Stimulated activated CD4-positive, alpha-beta T cell treated with anti-CD3 and anti-CD28 coated beads, Interleukin-1b, Interleukin-23, amount 100 ng/mL, for 48 hours (primary cell): Measurements from ENCODE around the gene CFAP90.

Experiments
- DNase-seq: peaks from one replicate; pipeline ENCODE4 v3.0.0-alpha.2; 2020

The CFAP90 gene

DNA sequence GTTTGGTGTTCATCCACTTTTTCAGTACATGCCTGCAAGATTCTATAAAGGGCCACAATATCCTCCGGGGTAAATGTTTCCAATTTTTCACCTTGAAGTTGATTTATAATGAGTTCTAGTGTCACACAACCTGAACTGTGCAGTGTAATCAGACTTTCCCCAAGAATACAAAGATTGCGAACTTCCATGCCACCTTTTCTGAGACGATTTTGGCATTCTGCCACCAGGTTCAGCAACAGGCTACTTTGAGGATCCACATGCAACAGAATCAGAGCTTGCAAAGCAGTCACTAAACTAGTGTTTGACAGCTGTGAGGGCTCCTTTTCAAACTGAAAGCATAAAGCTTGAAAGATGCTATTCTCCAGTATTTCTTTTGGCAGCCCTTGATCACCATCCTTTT lies 16.3 kb upstream of the CFAP90 start:
- DNase-seq: no peak

DNA sequence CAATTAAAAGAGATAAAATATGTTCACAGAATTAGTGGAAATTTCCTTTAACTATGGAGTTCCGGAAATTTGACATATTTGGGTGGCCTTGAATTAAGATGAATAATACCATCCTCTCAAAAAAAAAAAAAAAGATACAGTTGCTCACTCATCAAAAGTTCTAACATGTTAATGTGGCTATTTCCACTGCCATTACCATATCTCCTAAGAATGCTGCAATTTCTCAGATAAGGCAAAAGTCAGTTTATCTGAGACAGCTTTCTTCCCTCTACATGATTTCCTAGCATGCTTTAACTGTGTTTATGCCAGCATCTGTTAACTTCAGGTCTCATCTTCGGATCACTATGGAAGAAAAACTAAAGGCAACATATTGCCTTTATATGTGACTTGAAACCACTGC lies 15.3 kb upstream of the CFAP90 start:
- DNase-seq: no peak

DNA sequence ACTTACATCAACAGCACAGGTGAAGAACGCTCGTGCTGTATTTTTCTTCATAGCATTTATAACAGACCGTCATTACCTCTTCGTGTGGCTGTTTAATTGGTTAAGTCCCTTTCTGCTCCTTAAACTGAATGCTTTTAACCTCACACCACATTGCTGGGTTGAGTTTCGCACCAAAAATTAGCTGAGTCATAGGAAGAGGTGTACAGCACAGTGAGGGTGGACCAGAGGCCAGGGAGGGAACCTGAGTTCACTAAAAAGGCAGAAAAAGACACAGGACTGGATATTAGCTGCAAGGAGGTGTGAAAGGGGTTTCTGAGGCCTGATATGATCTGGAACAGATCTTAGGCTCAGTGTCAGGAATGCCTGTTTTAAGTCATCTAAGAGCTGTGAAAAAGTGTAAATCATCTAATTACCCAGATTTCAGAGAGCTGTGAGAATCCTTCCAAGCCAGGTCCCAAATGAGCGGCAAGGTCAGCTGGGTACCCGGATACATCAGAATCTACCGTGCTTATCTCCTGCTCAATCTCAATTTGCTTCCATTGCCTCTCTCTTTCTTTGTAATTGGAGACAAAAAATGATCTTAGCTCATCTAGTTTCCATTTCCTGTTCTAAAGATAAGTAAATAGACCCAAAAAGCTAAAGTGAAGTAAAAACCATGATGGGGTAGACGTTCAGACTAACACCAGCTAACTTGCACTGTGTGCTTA lies 7.1 kb upstream of the CFAP90 start:
- no peak for DNase-seq

DNA sequence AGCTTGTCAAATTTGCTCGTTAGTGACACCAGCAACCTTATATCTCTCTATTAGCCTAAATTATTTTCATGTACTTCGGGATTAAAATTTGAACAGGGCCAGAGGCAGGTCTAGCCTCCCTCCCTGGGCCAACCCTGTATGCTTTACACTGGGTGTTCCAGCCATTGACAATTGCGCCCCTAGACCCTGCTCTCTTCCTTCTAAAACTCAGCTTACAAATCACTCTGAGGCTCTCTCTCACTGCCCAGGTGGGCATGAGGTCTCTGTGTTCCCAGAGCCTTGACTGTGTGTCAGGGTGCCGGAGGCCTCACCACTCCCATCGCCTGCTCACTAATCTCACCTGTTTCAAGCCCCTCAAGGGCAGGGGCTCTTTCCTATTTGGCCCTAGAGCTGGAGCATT lies 6.4 kb upstream of the CFAP90 start:
- DNase-seq: no peak

DNA sequence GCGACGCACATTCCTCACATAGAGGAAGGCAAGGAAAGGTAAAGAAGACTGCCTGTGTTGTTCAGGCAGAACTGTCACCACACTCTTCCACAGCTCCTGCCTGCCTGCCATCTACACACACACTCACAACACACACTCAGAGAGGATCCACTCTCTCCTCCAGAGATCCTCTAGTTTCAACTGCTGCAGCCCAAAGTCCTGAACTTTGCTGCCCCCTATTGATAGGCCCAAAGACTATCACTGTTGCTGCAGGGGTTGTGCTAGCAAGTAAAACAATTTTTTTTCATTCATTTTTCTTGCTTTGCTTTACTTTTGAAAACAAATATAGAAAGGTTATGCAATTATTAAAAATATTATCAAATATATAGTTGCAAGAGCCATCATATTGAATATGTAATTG lies 5.9 kb upstream of the CFAP90 start:
- peak; percentile 37 for DNase-seq

DNA sequence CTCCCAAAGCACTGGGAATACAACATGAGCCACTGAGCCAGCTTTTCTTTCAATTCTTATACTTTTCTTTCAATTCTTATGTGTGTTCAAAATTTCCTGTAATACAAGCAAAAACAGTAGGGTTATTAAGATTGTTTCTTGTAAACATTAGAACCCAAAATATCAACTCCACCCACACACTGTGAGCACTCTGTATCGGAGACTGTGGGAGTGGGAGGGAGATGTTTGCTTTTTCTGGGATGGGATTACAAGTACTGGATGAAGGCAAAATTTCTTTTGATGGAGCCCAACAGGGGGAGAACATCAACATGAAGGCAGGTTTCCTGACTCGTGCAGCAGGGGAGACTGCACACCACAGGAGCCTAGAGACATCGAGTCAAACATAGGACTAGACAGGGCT lies 4.7 kb upstream of the CFAP90 start:
- no peak for DNase-seq

DNA sequence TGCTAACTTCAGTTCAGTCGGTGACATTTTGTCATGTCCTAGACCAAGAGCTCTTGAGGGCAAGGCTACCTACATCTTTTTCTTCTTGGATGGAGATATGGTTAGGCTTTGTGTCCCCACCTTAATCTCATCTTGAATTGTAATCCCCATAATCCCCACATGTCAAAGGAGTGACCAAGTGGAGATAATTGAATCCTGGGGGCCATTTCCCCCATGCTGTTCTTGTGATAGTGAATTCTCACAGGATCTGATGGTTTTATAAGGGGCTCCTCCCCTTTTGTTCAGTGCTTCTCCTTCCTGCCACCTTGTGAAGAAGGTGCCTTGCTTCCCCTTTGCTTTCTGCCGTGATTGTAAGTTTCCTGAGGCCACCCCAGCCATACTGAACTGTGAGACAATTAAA lies 2.1 kb upstream of the CFAP90 start:
- no peak for DNase-seq

DNA sequence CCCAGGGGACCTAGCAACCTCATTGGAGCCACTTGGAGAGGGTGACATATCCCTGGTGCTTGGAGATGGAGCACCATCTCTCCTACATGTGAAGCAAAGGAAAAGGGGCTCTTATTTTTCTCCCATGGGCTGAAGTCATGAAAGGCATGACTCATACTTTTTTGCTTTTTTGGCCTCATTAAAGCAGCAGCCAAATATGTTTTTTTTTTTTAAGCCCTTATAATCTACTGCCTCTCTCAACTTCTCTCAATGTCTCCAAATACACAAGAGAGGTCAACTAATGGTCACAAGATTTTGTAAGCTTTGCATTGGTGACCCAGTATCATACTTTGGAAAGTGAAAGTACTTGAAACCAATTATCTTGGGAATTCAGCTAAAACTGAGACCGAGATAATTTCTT lies 1.6 kb upstream of the CFAP90 start:
- DNase-seq: no peak

DNA sequence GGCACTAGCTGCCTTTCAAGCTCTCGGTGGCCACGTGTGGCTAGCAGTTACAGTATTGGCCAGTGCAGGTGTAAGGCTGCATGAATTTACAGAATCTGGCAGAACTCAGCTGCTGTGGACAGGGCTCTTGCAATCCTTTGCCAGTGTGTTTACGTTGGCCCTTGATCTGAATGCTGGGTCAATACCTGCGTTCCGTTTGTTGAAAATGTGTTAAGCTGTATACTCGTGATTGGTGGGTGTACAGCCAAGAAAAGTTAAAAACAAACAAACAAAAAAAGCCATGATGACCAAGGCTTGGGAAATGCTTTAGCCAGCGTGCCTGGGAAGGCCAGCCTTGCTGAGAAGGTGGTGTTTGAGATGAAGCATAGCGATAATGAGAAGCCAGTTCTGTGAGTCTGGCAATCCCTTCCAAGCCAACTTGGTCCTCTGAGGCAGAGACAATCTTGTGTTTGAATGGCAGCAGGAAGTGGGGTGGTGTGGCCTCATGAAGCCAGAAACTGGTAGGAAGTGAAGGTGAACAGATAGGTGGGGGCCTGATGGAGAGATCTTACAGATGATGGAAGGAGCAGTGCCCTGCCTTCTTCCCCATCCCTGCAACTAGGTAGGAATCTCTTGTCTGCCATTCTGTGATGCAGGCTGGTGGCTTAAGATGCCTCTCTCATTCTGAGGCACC lies 820 bp upstream of the CFAP90 start:
- DNase-seq: no peak

DNA sequence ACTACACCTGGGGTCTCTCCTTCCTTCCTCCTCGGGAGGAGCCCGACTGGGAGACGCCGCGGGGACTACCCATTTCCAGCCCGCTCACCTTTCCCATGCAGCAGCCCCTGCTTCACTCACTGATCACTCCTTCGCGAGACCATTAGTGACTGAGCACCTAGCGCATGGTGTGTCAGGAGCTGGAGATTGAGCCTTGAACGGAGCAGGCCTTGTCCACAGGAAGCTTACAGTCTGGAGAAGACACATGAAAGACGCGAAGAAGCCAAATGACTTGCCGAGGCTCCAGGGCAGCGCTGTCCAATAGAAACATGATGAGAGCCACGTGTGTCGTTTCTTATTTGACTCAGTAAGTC lies 283 bp upstream of the CFAP90 start:
- no peak for DNase-seq

DNA sequence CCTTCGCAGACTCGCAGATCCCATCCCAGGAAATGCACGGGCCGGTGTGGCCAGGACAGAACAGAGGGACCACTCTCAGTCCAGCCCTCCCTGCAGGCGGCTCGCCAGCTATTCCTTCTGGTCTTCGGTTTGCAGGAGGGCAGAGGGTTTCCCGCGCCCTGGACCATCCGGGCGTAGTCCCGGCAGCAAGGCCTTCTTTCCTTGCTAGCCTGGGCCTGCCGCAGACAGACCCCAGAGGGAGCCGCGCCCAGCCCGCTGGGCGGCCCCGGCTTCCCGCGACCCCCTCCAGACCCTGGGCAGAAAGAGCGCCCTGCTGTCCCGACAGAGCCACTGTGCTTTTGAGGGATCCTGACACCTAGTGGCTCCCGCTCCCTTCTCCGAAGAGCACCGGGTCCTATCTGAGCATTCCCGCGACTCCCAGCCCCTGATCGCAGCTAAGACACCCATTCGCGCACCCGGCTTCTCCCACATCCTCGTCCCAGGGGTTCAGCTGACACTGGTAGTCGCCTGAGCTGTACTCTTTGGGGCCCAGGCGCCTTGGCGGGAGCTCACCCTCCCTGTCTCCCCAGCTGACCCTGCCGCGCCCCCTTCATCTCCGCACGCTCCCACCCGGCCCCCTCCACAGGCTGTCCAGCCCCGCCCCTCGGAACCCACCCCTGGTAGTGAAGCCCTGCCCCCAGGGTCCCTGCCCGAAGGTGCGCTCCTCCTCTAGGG lies 1.1 kb downstream of the CFAP90 start:
- no peak for DNase-seq

DNA sequence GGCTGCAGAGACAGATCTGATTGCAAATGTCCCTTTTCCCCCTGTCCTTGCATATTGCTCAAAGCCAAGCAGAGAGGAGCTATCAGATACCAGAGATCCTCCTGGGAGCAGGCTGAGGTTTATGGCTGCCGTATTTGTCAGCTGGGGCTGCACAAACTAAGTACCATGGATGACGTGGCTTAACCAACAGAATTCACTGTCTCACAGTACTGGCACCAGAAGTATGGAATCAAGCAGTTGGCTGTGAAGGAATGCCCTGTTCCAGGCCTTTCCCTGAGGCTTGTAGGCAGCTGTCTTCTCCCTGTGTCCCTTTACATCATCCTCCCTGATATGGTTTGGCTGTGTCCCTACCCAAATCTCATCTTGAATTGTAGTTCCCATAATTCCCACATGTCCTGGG lies 2.6 kb downstream of the CFAP90 start:
- DNase-seq: no peak

DNA sequence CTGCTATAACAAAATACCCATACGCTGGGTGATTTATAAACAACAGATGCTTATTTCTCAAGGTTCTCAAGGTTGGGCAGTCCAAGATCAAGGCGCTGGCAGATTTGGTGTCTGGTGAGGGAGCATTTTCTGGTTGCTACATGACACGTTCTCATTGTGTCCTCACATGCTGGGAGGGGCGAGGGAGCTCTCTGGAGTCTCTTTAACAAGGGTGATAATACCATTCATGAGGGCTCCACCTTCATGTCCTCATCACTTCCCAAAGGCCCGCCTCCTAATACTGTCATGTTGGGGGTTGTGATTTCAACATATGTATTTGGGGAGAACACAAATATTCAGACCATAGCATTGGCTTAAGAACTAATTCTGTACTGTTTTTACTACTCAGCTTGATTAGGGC lies 4.6 kb downstream of the CFAP90 start:
- no peak for DNase-seq

DNA sequence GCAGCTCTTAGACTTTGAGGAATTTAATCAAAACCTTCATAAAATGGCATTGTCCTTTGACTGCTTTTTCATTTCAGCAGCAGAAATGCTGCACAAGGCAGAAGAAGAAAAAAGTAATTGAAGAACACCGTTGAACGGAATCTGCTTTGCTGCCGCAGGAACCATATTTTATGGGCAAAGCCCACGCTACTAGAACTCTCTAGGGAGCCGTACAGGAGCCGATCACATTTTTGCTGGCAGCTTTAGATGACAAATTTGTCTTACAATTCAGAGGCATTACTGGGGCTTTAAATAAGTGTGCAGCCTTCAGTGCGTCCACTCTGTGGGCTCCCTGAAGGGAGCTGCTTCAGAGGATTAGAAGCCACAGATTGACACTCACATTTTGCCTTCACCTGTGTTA lies 5.4 kb downstream of the CFAP90 start:
- no peak for DNase-seq

DNA sequence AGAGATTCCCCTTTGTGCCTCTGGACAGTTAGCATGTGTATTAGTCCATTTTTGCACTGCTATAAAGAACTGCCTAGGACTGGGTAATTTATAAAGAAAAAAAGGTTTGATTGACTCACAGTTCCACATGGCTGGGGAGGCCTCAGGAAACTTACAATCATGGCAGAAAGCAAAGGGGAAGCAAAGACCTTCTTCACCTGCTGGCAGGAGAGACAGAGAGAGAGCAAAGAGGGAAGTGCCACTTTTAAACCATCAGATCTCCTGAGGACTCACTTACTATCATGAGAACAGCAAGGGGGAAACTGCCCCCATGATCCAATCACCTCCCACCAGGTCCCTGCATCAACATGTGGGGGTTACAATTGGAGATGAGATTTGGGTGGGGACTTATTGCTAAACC lies 6.0 kb downstream of the CFAP90 start:
- DNase-seq: no peak

DNA sequence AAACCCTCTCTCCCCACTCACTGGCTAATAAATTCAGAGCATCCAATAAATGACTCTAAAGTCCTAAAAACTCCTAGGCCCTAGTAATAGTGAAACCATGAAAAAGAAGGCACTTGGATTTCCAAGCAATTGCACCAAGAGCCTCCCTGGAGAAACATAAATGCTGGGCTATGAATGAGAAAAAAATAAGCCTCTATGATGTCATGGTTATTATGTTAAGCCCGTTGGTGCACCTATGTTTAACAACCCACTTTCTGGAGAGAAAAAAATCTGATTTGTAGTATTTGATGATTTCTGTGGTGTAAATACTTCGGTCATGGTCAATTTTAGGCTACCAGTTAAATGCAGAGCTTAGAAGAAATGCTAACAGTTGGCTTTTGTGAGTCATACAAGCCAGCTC lies 8.4 kb downstream of the CFAP90 start:
- DNase-seq: no peak

DNA sequence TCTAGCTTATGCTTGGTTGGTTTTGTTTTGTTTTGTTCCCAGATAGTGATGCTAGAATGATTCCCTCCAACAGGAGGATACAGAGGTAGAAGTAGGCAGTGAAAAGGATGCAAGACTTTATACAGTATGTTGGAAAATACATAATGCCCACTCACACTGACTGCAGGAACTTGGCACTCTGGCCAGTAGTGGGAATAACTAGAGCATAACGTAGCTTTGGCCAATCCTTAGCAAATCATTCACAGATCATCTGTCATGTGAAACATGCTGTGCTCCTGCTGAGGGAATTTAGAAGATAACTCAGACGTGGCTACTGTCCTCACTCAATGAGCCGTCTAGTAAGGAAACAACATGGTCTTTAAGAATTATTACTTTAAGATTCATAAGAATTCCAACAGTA lies 13.5 kb downstream of the CFAP90 start:
- DNase-seq: no peak

DNA sequence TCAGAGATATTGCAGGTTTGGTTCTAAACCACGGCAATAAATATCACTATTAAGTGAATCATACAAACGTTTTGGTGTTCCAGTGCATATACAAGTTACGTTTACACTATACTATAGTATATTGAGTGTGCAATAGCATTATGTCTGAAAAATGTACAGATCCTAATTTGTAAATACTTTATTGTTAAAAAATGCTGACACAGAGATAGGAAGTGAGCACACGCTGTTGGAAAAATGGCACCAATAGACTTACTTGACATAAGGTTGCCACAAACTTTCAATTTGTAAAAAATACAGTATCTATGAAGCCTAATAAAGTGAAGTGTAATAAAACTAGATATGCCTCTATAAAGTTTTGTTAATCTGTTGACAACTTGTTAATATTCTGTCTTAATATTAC lies 16.0 kb downstream of the CFAP90 start:
- DNase-seq: no peak

DNA sequence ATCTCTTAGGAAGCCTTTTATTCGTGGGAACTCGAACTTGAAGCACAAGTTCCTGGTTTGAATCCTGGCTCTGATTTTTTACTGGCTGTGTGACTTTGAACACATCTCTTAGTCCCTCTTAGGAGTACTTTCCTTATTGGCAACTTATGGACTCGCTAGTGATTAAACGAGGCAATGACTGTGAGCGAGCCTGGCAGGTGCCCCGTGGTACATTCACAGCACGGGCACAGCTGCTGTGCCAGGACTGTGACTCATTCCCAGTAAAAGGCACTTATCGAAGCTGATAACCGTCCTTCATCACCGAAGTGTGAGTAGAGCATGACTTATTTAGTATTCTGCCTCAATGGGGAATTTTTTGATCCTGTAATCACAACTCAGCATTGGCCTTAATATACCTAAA lies 22.7 kb downstream of the CFAP90 start:
- DNase-seq: no peak

DNA sequence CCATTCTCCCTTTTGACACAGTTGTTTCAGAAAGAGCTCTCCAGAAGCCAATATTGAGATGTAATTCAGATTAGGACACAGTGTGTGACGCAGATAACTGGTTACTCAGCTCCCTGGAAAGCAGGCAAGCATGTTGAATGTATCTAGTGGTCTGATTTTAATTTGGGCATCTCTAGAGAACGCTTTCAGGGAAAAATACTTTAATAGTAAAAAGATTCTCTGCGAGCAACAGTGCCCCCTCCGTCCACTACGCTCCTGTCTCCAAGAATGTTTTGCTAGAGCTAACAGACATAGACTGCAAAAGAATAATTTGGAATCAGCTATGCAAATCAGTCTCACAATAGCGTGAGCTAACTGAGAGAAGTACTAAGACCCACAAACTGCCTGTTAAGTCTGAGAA lies 23.3 kb downstream of the CFAP90 start:
- no peak for DNase-seq

DNA sequence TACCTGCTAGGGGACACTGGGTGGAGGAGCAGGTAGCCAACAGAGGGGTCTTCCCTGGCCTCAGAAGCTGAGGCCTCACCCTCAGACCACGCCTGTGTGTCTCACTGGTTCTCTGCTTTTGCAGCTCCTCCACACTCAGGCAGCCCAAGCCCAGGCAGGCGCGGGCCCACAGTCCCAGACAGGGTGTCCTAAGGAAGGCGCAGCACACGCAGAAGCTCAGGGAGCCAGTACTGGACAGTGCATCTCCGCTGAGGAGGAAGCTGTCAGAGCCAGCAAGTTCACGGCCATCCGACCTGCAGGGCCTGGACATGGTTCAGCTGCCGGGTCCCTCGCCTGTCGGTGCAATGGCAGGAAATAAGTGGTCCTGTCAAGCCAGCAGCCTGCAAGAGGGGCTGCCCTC lies 25.3 kb downstream of the CFAP90 start:
- DNase-seq: no peak

DNA sequence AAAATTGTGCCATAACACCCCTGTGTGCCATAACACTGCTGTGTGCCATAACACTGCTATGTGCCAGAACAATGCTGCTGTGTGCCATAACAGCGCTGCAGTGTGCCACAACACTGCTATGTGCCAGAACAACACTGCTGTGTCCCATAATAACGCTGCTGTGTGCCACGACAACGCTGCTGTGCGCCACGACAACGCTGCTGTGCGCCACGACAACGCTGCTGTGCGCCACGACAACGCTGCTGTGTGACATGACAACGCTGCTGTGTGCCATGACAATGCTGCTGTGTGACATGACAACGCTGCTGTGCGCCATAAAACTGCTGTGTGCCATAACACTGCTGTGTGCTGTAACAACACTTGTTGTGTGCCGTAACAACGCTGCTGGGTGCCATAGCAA lies 25.9 kb downstream of the CFAP90 start:
- no peak for DNase-seq

DNA sequence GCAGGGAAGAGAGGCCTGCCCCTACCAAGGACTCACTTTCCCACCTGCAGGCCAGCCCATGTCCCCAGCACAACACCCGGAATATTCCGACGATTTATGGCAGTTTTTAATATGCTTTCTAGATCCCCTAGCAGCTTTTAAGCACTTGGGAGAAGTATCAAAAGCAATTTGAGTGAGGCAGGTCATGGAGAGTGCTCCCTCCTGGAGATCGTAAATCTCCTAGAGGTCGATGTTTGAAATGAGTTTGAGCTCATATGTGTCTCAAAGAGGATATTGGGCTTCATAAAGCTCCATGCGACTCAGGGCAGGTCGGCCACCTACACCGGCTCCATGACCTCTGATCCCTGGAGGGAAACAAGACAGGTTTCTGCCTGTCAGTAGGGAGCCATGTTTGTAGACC lies 27.3 kb downstream of the CFAP90 start:
- DNase-seq: no peak

DNA sequence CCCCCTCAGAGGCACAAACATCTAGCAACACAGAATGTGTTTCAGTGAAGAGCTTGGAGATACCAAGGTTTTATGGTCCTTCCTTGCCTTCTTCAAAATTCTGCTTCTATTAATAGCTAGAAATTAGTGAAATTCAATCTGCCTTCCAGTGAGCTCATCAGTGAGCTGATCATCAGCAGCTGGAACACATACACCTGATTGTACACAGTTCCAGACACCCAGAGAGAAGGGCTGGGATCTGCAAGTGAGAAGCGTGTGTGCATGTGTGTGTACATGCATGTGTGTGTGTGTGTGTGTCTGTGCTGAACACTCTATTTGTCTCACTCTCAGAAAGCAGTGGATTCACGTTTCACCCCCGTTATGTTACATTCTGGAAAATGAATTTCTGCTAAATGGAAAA lies 28.5 kb downstream of the CFAP90 start:
- no peak for DNase-seq

DNA sequence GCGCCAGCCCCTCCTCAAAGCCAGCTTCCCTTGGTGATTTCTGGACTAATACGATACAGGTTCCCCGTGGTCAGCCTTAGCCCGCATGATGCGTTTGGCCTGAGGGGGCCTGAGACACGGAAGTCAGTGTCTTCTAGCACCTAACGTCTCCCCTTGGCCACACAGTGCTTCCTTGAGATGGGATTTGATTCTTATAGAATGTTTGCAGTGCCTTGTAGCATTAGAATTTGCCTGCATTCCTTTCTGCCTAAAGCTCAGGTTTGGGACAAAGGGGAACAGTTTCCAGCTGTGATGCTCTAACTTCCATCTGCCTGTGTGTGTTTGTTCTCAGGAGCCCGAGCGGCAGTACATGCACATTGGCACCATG lies 34.4 kb downstream of the CFAP90 start:
- no peak for DNase-seq
